Keratinocyte (primary cell): ENCODE results near the gene MAP7. TPM values are rescaled to one million over a fixed set of nuclear protein-coding genes. Genes with fewer than 3 reads are reported as not detected.

Experiments
- DNase-seq: peaks from one replicate; pipeline ENCODE4 v3.0.0-alpha.2; 2011; ENCODE audit warnings: low read depth, missing footprints, low spot score
- FAIRE-seq: peaks from 2 replicates; lab custom pipeline; 2011; peaks lifted over from hg19 to GRCh38; lab: Jason Lieb, UNC
- H2AFZ ChIP-seq: 2 replicates; pipeline ENCODE4 v1.6.0; 2012; ENCODE audit warnings: low read length, control low read depth, inconsistent platforms; ENCODE audit not compliant: control insufficient read depth
- H3K27ac ChIP-seq: 2 replicates; pipeline ENCODE4 v1.5.1; 2011; ENCODE audit warnings: low read length; ENCODE audit not compliant: control insufficient read depth, insufficient read depth
- H3K27me3 ChIP-seq: 3 replicates; pipeline ENCODE4 v1.6.0; 2011; ENCODE audit warnings: low read length; ENCODE audit not compliant: control insufficient read depth, insufficient read depth; ENCODE audit errors: extremely low read depth
- H3K36me3 ChIP-seq, 2 experiments: 2 replicates in 1 of 2; 3 replicates in 1 of 2; pipeline ENCODE4 v1.5.1; 2011; ENCODE audit warnings: low read length in 2 of 2, mild to moderate bottlenecking in 1 of 2; ENCODE audit not compliant: control insufficient read depth in 2 of 2, insufficient read depth in 2 of 2; ENCODE audit errors: extremely low read depth in 1 of 2
- H3K4me1 ChIP-seq: 3 replicates; pipeline ENCODE4 v1.5.1; 2011; ENCODE audit warnings: low read length; ENCODE audit not compliant: control insufficient read depth, insufficient read depth; ENCODE audit errors: extremely low read depth
- H3K4me2 ChIP-seq: 3 replicates; pipeline ENCODE4 v1.6.0; 2011; ENCODE audit warnings: low read depth, low read length; ENCODE audit not compliant: control insufficient read depth, insufficient read depth; ENCODE audit errors: extremely low read depth
- H3K4me3 ChIP-seq, 3 experiments: fragments of 200-600 bp in 1 of 3; sonication (generic) in 1 of 3; 2 replicates in 2 of 3; 3 replicates in 1 of 3; pipeline ENCODE4 v1.5.1; 2011 to 2016; ENCODE audit warnings: low read length in 3 of 3, mild to moderate bottlenecking in 3 of 3, control low read depth in 2 of 3, inconsistent platforms in 1 of 3, low read depth in 1 of 3, mixed read lengths in 1 of 3, mixed run types in 1 of 3, moderate library complexity in 1 of 3; ENCODE audit not compliant: control insufficient read depth in 2 of 3, insufficient read depth in 2 of 3; ENCODE audit errors: extremely low read depth in 1 of 3
- H3K79me2 ChIP-seq: 2 replicates; pipeline ENCODE4 v1.6.0; 2012; ENCODE audit warnings: low read length; ENCODE audit not compliant: control insufficient read depth, insufficient read depth
- H3K9ac ChIP-seq: 3 replicates; pipeline ENCODE4 v1.6.0; 2011; ENCODE audit warnings: low read length; ENCODE audit not compliant: control insufficient read depth, insufficient read depth; ENCODE audit errors: extremely low read depth
- H3K9me1 ChIP-seq: 3 replicates; pipeline ENCODE4 v1.6.0; 2011; ENCODE audit warnings: low read length; ENCODE audit not compliant: control insufficient read depth, insufficient read depth; ENCODE audit errors: extremely low read depth
- H3K9me3 ChIP-seq: 2 replicates; pipeline ENCODE4 v1.5.1; 2012; ENCODE audit warnings: low read depth, low read length; ENCODE audit not compliant: control insufficient read depth
- H4K20me1 ChIP-seq: 3 replicates; pipeline ENCODE4 v1.6.0; 2011; ENCODE audit warnings: low read length; ENCODE audit not compliant: control insufficient read depth, insufficient read depth; ENCODE audit errors: extremely low read depth
- EZH2 ChIP-seq: IDR thresholded peaks from one replicate; pipeline ENCODE4 v1.6.1; 2012; ENCODE audit warnings: inconsistent platforms, mild to moderate bottlenecking, low read length, moderate library complexity
- dilution Hi-C: fragments of 300-500 bp; cut with MboI; formaldehyde crosslinking; loops from one replicate; pipeline ENCODE4 v1.7.0; 2020; ENCODE audit warnings: low sequenced_read_pairs; ENCODE audit not compliant: extremely low pct_ligation_motif_present
- polyA plus RNA-seq, 5 experiments: library from polyadenylated mRNA; depleted of rRNA in 3 of 5; stranded (reverse) in 3 of 5; stranded (forward) in 1 of 5; unstranded in 1 of 5; fragments of >200 nt; gene quantifications; 1 replicate in 1 of 5; 2 replicates in 3 of 5; 3 replicates in 1 of 5; pipeline versions ENCODE4 v1.2.1 to v1.2.3, GENCODE V29; 2011 to 2012; ENCODE audit warnings: missing spikeins in 2 of 5, low read depth in 1 of 5, low replicate concordance in 1 of 5
- TF ChIP-seq, protein P1 (sequence below), 3 experiments: IDR thresholded peaks in 1 of 3; conservative IDR thresholded peaks in 1 of 3; optimal IDR thresholded peaks in 1 of 3; 2 replicates in 2 of 3; 3 replicates in 1 of 3; pipeline versions ENCODE3 to v1.5.1; 2011; ENCODE audit warnings: low read length in 3 of 3, mild to moderate bottlenecking in 3 of 3, moderate library complexity in 2 of 3, control low read depth in 1 of 3, inconsistent platforms in 1 of 3; ENCODE audit not compliant: insufficient read depth in 2 of 3; ENCODE audit errors: extremely low read depth in 1 of 3

MAP7 gene
- polyA plus RNA-seq, 1 donor (not counting 4 experiments of a cell fraction or from before 2014, with no cell fraction given), result 11.8 TPM

GRCh38 chr6:136429264-136430065 lies 120.8 kb downstream of the MAP7 start:
- no peak for DNase-seq
- no peak overlapping the region for H3K4me3 ChIP-seq
- dilution Hi-C loops, result no loop called here

DNA sequence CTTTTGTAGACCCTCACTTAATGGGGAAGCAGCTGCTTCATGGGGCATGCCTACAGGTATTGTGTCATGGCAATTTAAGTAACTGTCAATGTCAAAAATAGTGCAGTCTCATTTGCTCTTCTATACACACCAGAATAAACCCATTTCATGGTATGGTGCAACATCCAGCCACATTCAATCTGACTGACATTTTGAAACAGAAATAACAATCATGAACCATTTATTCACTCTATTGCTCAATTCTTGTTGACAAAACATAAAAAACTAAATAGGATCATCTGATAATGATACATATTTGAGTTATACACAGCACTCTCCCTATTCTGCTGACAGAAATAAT lies 122.9 kb downstream of the MAP7 start:
- TF ChIP-seq, protein P1, sequence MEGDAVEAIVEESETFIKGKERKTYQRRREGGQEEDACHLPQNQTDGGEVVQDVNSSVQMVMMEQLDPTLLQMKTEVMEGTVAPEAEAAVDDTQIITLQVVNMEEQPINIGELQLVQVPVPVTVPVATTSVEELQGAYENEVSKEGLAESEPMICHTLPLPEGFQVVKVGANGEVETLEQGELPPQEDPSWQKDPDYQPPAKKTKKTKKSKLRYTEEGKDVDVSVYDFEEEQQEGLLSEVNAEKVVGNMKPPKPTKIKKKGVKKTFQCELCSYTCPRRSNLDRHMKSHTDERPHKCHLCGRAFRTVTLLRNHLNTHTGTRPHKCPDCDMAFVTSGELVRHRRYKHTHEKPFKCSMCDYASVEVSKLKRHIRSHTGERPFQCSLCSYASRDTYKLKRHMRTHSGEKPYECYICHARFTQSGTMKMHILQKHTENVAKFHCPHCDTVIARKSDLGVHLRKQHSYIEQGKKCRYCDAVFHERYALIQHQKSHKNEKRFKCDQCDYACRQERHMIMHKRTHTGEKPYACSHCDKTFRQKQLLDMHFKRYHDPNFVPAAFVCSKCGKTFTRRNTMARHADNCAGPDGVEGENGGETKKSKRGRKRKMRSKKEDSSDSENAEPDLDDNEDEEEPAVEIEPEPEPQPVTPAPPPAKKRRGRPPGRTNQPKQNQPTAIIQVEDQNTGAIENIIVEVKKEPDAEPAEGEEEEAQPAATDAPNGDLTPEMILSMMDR (optimal IDR thresholded peaks at IDR 0.05 in 1 of 3, IDR thresholded peaks at IDR 0.05 in 1 of 3, conservative IDR thresholded peaks at IDR 0.05 in 1 of 3; ENCODE audit: extremely low read depth in 1 of 3, insufficient read depth in 2 of 3, low read length in 3 of 3), result no peak
- TF ChIP-seq EZH2, result no peak
- no peak for DNase-seq
- H3K4me1 ChIP-seq, result no peaks in the 10 kb centered on the region
- peaks cover 0 to 2% of the 10 kb centered on the region in 2 experiments for H3K36me3 ChIP-seq
- H2AFZ ChIP-seq, result no peak overlapping the region
- H3K9me1 ChIP-seq, result no peaks in the 10 kb centered on the region
- H3K27me3 ChIP-seq, result no peaks in the 10 kb centered on the region
- FAIRE-seq, result no peak
- H3K79me2 ChIP-seq, result peaks cover 2% of the 10 kb centered on the region
- no peak overlapping the region for H3K4me3 ChIP-seq
- H4K20me1 ChIP-seq, result no peaks in the 10 kb centered on the region
- H3K4me2 ChIP-seq, result no peak overlapping the region
- H3K27ac ChIP-seq, result no peak overlapping the region
- dilution Hi-C loops, result no loop called here
- H3K9ac ChIP-seq, result no peak overlapping the region
- H3K9me3 ChIP-seq, result no peaks in the 10 kb centered on the region

More at GRCh38 chr6:136429264-136430065, 120.8 kb downstream of the MAP7 start:
- H4K20me1 ChIP-seq, result no peaks in the 10 kb centered on the region
- peaks cover 0 to 3% of the 10 kb centered on the region in 2 experiments for H3K36me3 ChIP-seq
- no peak overlapping the region for H2AFZ ChIP-seq
- peaks cover 2% of the 10 kb centered on the region for H3K79me2 ChIP-seq
- no peak overlapping the region for H3K4me2 ChIP-seq
- TF ChIP-seq, protein P1 (optimal IDR thresholded peaks at IDR 0.05 in 1 of 3, IDR thresholded peaks at IDR 0.05 in 1 of 3, conservative IDR thresholded peaks at IDR 0.05 in 1 of 3; ENCODE audit: extremely low read depth in 1 of 3, insufficient read depth in 2 of 3, low read length in 3 of 3), result no peak
- TF ChIP-seq EZH2, result no peak
- no peak overlapping the region for H3K27ac ChIP-seq
- H3K4me1 ChIP-seq, result no peaks in the 10 kb centered on the region
- H3K9me3 ChIP-seq, result no peaks in the 10 kb centered on the region
- no peak overlapping the region for H3K9ac ChIP-seq
- H3K9me1 ChIP-seq, result no peaks in the 10 kb centered on the region
- H3K27me3 ChIP-seq, result no peaks in the 10 kb centered on the region
- FAIRE-seq, result no peak
